Neural cell (in vitro differentiated cells): ENCODE data around the gene DCP1A.

ENCODE experiments used
- CTCF ChIP-seq: fragments of 450-650 bp; IDR thresholded peaks from 2 replicates; pipeline ENCODE4 v1.5.1; 2014; ENCODE audit warnings: antibody characterized with exemption, mild to moderate bottlenecking, moderate library complexity; ENCODE audit not compliant: poor library complexity, severe bottlenecking
- EP300 ChIP-seq: fragments of 450-650 bp; conservative IDR thresholded peaks from 2 replicates; pipeline ENCODE4 v1.6.1; 2014; ENCODE audit warnings: antibody characterized with exemption, mild to moderate bottlenecking, moderate library complexity; ENCODE audit not compliant: poor library complexity, severe bottlenecking
- EZH2 ChIP-seq: fragments of 200-600, 300-800 bp; shearing (Covaris generic), sonication (generic); IDR thresholded peaks from 2 replicates; pipeline ENCODE4 v1.6.1; 2014; ENCODE audit warnings: antibody characterized with exemption, low read length, borderline replicate concordance, mild to moderate bottlenecking; ENCODE audit not compliant: insufficient read depth, poor library complexity, severe bottlenecking
- POLR2AphosphoS5 ChIP-seq: IDR thresholded peaks from 2 replicates; pipeline ENCODE4 v1.6.1; 2012
- RAD21 ChIP-seq: fragments of 450-650 bp; conservative IDR thresholded peaks from 2 replicates; pipeline ENCODE4 v1.6.1; 2014; ENCODE audit warnings: antibody characterized with exemption, mild to moderate bottlenecking, moderate library complexity
- SMC3 ChIP-seq: fragments of 450-650 bp; conservative IDR thresholded peaks from 2 replicates; pipeline ENCODE4 v1.6.1; 2014; ENCODE audit warnings: antibody characterized with exemption, mild to moderate bottlenecking, moderate library complexity; ENCODE audit not compliant: poor library complexity
- TAF1 ChIP-seq: IDR thresholded peaks from 2 replicates; pipeline ENCODE4 v1.6.1; 2012; ENCODE audit warnings: low read depth
- TF ChIP-seq, protein P1 (sequence below): IDR thresholded peaks from 2 replicates; pipeline ENCODE4 v1.6.1; 2012; ENCODE audit warnings: borderline replicate concordance

DNA sequence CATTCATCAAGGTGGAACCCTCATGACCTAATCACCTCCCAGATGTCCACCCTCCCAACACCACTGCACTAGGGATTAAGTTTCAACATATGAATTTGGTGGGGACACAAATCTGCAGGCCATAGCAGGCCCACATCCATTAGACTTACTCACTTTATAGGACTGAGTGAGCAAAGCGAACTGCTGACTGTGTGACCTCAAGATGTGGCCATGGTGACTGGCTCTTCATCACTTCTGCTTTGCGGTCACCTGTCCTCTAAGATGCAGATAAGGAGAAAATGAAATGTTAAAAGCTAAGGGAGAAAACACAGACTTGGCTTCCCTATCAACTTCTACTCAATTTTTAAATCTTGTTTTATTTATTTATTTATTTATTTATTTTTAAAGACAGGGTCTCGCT lies 14.5 kb upstream of the DCP1A start:
- TF ChIP-seq CTCF (no peak), EZH2 (no peak), POLR2AphosphoS5 (no peak), SMC3 (no peak), TAF1 (no peak), EP300 (no peak), RAD21 (no peak)
- TF ChIP-seq, protein P1, sequence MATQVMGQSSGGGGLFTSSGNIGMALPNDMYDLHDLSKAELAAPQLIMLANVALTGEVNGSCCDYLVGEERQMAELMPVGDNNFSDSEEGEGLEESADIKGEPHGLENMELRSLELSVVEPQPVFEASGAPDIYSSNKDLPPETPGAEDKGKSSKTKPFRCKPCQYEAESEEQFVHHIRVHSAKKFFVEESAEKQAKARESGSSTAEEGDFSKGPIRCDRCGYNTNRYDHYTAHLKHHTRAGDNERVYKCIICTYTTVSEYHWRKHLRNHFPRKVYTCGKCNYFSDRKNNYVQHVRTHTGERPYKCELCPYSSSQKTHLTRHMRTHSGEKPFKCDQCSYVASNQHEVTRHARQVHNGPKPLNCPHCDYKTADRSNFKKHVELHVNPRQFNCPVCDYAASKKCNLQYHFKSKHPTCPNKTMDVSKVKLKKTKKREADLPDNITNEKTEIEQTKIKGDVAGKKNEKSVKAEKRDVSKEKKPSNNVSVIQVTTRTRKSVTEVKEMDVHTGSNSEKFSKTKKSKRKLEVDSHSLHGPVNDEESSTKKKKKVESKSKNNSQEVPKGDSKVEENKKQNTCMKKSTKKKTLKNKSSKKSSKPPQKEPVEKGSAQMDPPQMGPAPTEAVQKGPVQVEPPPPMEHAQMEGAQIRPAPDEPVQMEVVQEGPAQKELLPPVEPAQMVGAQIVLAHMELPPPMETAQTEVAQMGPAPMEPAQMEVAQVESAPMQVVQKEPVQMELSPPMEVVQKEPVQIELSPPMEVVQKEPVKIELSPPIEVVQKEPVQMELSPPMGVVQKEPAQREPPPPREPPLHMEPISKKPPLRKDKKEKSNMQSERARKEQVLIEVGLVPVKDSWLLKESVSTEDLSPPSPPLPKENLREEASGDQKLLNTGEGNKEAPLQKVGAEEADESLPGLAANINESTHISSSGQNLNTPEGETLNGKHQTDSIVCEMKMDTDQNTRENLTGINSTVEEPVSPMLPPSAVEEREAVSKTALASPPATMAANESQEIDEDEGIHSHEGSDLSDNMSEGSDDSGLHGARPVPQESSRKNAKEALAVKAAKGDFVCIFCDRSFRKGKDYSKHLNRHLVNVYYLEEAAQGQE: no peak
